DND-41 (cell line): ENCODE measurements around the gene KCNJ1.

Experiments used
- ATAC-seq: fragments of 200-7000 bp; cut with Tn5 transposase; 3 replicates; pipeline ENCODE4 v1.9.1; 2021; ENCODE audit warnings: low read depth; ENCODE audit not compliant: insufficient read depth
- DNase-seq: peaks from one replicate; pipeline ENCODE4 v3.0.0-alpha.2; 2020
- H2AFZ ChIP-seq: 2 replicates; pipeline ENCODE4 v1.6.0; 2012; ENCODE audit warnings: low read depth, low read length
- H3K27ac ChIP-seq: 2 replicates; pipeline ENCODE4 v1.5.1; 2012; ENCODE audit warnings: low read length, inconsistent platforms
- H3K27me3 ChIP-seq: fragments of 200-600 bp; sonication (generic); 2 replicates; pipeline ENCODE4 v1.6.0; 2012; ENCODE audit warnings: low read length, mild to moderate bottlenecking, inconsistent platforms; ENCODE audit not compliant: insufficient read depth, poor library complexity
- H3K36me3 ChIP-seq: 2 replicates; pipeline ENCODE4 v1.5.1; 2012; ENCODE audit warnings: low read length, inconsistent platforms; ENCODE audit not compliant: insufficient read depth
- H3K4me1 ChIP-seq: 2 replicates; pipeline ENCODE4 v1.5.1; 2012; ENCODE audit warnings: mild to moderate bottlenecking, low read length; ENCODE audit not compliant: insufficient read depth
- H3K4me2 ChIP-seq: 2 replicates; pipeline ENCODE4 v1.6.0; 2012; ENCODE audit warnings: mild to moderate bottlenecking, moderate library complexity, low read length, inconsistent platforms; ENCODE audit not compliant: insufficient read depth
- H3K4me3 ChIP-seq, 2 experiments: fragments of 200-600 bp in 1 of 2; shearing (Covaris generic) in 1 of 2; 2 replicates each; pipeline ENCODE4 v1.5.1; 2012 to 2016; ENCODE audit warnings: inconsistent platforms in 2 of 2, low read length in 2 of 2, mild to moderate bottlenecking in 2 of 2, low read depth in 1 of 2, moderate library complexity in 1 of 2
- H3K79me2 ChIP-seq: 2 replicates; pipeline ENCODE4 v1.6.0; 2012; ENCODE audit warnings: low read length, inconsistent platforms; ENCODE audit not compliant: insufficient read depth
- H3K9ac ChIP-seq: 2 replicates; pipeline ENCODE4 v1.6.0; 2012; ENCODE audit warnings: low read depth, mild to moderate bottlenecking, inconsistent platforms, low read length, moderate library complexity
- H3K9me3 ChIP-seq: 2 replicates; pipeline ENCODE4 v1.5.1; 2012; ENCODE audit warnings: low read length, moderate library complexity, mild to moderate bottlenecking, inconsistent platforms; ENCODE audit not compliant: insufficient read depth, severe bottlenecking
- H4K20me1 ChIP-seq: 2 replicates; pipeline ENCODE4 v1.6.0; 2012; ENCODE audit warnings: low read length; ENCODE audit not compliant: insufficient read depth
- EZH2 ChIP-seq: IDR thresholded peaks from 3 replicates; pipeline ENCODE4 v1.6.1; 2012; ENCODE audit warnings: borderline replicate concordance, low read depth, mild to moderate bottlenecking, moderate library complexity, low read length, inconsistent platforms; ENCODE audit not compliant: severe bottlenecking
- TF ChIP-seq, protein P1 (sequence below): IDR thresholded peaks from 2 replicates; pipeline ENCODE4 v1.5.1; 2012; ENCODE audit warnings: borderline replicate concordance, low read length, moderate library complexity, mild to moderate bottlenecking; ENCODE audit not compliant: poor library complexity, severe bottlenecking; ENCODE audit errors: extremely low read depth

The KCNJ1 gene

DNA sequence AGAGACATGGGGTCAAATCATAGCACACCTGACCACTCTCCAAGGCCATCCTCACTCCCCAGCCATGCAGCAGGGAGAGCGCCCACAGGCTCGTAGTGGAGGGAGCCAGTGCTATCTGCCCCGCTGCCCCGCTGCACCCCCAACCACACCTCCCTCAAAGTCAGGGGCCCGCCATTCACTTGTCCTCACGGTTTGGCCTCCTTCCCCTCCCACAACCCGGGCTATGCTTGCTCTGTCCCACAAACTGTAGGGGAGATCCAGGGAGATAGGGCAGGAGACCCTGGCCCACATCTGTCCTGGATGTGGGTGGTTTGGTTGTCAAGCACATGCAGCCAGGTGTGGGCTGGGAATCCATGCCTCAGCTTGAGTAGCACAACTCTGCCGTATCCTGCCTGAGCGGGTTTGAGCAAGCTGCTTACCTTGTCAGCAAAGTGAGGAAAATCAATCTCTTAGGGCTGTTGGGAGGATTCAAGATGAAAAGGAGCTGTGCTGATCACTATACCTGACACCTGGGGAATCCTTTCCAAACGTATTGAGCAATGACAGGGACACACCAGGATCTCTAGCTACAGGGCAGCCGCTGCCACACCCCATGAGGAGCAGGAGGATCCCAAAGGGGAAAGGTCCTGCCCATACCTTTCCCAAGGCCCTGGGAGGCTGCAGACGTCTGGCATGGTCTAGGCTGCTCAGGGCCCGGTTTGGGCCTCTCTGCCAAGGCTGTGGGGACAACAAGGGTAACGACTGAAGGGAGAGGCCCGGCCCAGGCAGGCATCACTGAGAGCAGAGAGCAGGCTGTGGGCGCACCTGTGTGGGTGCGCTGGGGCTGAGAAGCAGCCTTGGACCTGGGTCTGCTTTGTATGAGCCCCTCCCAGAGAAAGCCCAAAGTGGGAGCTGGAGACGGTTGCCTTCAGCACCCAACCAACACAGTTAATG is 47.4 kb upstream of the KCNJ1 start:
- TF ChIP-seq, protein P1, sequence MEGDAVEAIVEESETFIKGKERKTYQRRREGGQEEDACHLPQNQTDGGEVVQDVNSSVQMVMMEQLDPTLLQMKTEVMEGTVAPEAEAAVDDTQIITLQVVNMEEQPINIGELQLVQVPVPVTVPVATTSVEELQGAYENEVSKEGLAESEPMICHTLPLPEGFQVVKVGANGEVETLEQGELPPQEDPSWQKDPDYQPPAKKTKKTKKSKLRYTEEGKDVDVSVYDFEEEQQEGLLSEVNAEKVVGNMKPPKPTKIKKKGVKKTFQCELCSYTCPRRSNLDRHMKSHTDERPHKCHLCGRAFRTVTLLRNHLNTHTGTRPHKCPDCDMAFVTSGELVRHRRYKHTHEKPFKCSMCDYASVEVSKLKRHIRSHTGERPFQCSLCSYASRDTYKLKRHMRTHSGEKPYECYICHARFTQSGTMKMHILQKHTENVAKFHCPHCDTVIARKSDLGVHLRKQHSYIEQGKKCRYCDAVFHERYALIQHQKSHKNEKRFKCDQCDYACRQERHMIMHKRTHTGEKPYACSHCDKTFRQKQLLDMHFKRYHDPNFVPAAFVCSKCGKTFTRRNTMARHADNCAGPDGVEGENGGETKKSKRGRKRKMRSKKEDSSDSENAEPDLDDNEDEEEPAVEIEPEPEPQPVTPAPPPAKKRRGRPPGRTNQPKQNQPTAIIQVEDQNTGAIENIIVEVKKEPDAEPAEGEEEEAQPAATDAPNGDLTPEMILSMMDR, result no peak
- TF ChIP-seq EZH2, result no peak
- H3K9me3 ChIP-seq, result no peaks in the 10 kb centered on the region
- no peak overlapping the region for H3K4me2 ChIP-seq
- H3K27ac ChIP-seq, result no peak overlapping the region
- no peak overlapping the region for H2AFZ ChIP-seq
- no peaks in the 10 kb centered on the region for H3K36me3 ChIP-seq
- H3K79me2 ChIP-seq, result no peaks in the 10 kb centered on the region
- no peak overlapping the region for H3K4me3 ChIP-seq
- H3K9ac ChIP-seq, result no peak overlapping the region
- H4K20me1 ChIP-seq, result no peaks in the 10 kb centered on the region
- ATAC-seq, result no peak
- DNase-seq, result no peak
- no peaks in the 10 kb centered on the region for H3K4me1 ChIP-seq
- H3K27me3 ChIP-seq, result peaks cover 11% of the 10 kb centered on the region

DNA sequence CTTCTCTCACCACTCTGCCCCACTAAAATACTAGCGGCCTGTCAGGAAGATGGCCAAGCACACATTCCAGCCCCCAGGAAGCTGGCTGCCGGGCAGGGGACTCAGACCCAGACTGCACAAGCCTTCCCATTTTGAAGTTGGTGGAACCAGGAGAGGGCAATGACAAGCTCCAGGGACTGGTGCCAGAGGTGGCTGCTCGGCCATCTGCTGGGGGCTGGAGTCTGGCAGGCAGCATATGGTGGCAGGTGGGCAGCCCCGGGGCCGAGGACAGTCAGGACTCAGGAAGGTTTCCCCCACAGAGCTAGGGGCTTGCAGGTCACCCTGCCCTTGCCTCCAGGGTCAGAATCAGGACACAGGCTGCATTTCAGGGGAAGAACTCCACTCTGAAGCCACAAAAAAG is 46.7 kb upstream of the KCNJ1 start:
- Histone ChIP-seq H3K27ac (no peak overlapping the region), H3K36me3 (no peaks in the 10 kb centered on the region), H4K20me1 (no peaks in the 10 kb centered on the region), H3K4me1 (no peaks in the 10 kb centered on the region), H3K9me3 (no peaks in the 10 kb centered on the region), H3K4me3 (no peak overlapping the region), H3K27me3 (peaks cover 13% of the 10 kb centered on the region), H3K4me2 (no peak overlapping the region), H3K9ac (no peak overlapping the region), H3K79me2 (no peaks in the 10 kb centered on the region), H2AFZ (no peak overlapping the region)
- TF ChIP-seq, protein P1, result no peak
- TF ChIP-seq EZH2, result no peak
- ATAC-seq (no peak), DNase-seq (no peak)

DNA sequence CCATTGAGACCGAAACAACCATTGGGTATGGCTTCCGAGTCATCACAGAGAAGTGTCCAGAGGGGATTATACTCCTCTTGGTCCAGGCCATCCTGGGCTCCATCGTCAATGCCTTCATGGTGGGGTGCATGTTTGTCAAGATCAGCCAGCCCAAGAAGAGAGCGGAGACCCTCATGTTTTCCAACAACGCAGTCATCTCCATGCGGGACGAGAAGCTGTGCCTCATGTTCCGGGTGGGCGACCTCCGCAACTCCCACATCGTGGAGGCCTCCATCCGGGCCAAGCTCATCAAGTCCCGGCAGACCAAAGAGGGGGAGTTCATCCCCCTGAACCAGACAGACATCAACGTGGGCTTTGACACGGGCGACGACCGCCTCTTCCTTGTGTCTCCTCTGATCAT is 44.6 kb upstream of the KCNJ1 start:
- Histone ChIP-seq H3K9ac (no peak overlapping the region), H3K4me3 (no peak overlapping the region), H3K27me3 (peaks cover 10% of the 10 kb centered on the region), H3K9me3 (no peaks in the 10 kb centered on the region), H3K79me2 (no peaks in the 10 kb centered on the region), H3K27ac (no peak overlapping the region), H2AFZ (no peak overlapping the region), H3K4me1 (no peaks in the 10 kb centered on the region), H3K36me3 (no peaks in the 10 kb centered on the region), H3K4me2 (no peak overlapping the region), H4K20me1 (no peaks in the 10 kb centered on the region)
- DNase-seq, result no peak
- no peak for TF ChIP-seq EZH2
- TF ChIP-seq, protein P1, result no peak
- no peak for ATAC-seq
